ENCODE results near the gene TRAF6. TPM values are rescaled to one million over a fixed set of nuclear protein-coding genes. Genes with fewer than 3 reads are reported as not detected.

Gene TRAF6
- total RNA-seq, 1 experiment from 2014 or later, result 14.8 TPM

GRCh38 chr11:36438126-36438525 lies 71.9 kb downstream of the TRAF6 start:
- H3K36me3 Mint-ChIP-seq (ENCODE audit: insufficient read depth, unreplicated experiment), result no peaks in the 10 kb centered on the region
- no peaks in the 10 kb centered on the region for H3K4me1 Mint-ChIP-seq (ENCODE audit: low read depth, unreplicated experiment)
- H3K27me3 Mint-ChIP-seq (ENCODE audit: unreplicated experiment), result peaks cover 73% of the 10 kb centered on the region
- no peak overlapping the region for H3K4me3 Mint-ChIP-seq (ENCODE audit: low read depth, unreplicated experiment)
- no peak overlapping the region for H3K27ac Mint-ChIP-seq (ENCODE audit: unreplicated experiment)
- DNase-seq, result no peak
- no peaks in the 10 kb centered on the region for H3K9me3 Mint-ChIP-seq (ENCODE audit: low read depth, unreplicated experiment)
- no peak for TF ChIP-seq CTCF (IDR thresholded peaks at IDR 0.05; ENCODE audit: unreplicated experiment)
- BruUV-seq (replicated peaks), result no TSS peak
- intact Hi-C loops (cut with micrococcal nuclease; ENCODE audit: unreplicated experiment), result no loop called here
- CTCF ChIA-PET, result no interaction called here

- Mint-ChIP-seq H3K9me3 (ENCODE audit: low read depth, unreplicated experiment) (no peaks in the 10 kb centered on the region), H3K36me3 (ENCODE audit: insufficient read depth, unreplicated experiment) (no peaks in the 10 kb centered on the region), H3K4me3 (ENCODE audit: low read depth, unreplicated experiment) (no peak overlapping the region), H3K27me3 (ENCODE audit: unreplicated experiment) (peaks cover 70% of the 10 kb centered on the region), H3K4me1 (ENCODE audit: low read depth, unreplicated experiment) (no peaks in the 10 kb centered on the region), H3K27ac (ENCODE audit: unreplicated experiment) (no peak overlapping the region)
- CTCF ChIA-PET, result no interaction called here
- no peak for DNase-seq
- BruUV-seq (replicated peaks), result no TSS peak
- TF ChIP-seq CTCF (IDR thresholded peaks at IDR 0.05; ENCODE audit: unreplicated experiment), result no peak
- intact Hi-C loops (cut with micrococcal nuclease; ENCODE audit: unreplicated experiment), result no loop called here
Measured at GRCh38 chr11:36437413-36437812, 72.7 kb downstream of the TRAF6 start.

Other genes starting within 250 kb of the TRAF6 start
- gene COMMD9, start 220.8 kb downstream of the TRAF6 start, total RNA-seq (2022), result 40.7 and 44.1 TPM in 2 replicates
- 1.2 and 5.2 TPM in 2 replicates for gene PRR5L, start 214.0 kb downstream of the TRAF6 start, total RNA-seq (2022)
- gene RAG1, start 57.7 kb upstream of the TRAF6 start, total RNA-seq (2022), result 0.56 and 0.90 TPM in 2 replicates
- gene IFTAP, start 84.2 kb upstream of the TRAF6 start, total RNA-seq (2022), result 15.5 and 17.1 TPM in 2 replicates
- not detected in 2 replicates for gene RAG2, start 88.0 kb upstream of the TRAF6 start, total RNA-seq (2022)

Data from Calu3 (cell line).